Keratinocyte (primary cell): Measurements from ENCODE around the gene PSMC6.

Experiments used
- EZH2 ChIP-seq: IDR thresholded peaks from one replicate; pipeline ENCODE4 v1.6.1; 2012; ENCODE audit warnings: inconsistent platforms, mild to moderate bottlenecking, low read length, moderate library complexity
- TF ChIP-seq, protein P1 (sequence below), 3 experiments: IDR thresholded peaks in 1 of 3; conservative IDR thresholded peaks in 1 of 3; optimal IDR thresholded peaks in 1 of 3; 2 replicates in 2 of 3; 3 replicates in 1 of 3; pipeline versions ENCODE3 to v1.5.1; 2011; ENCODE audit warnings: low read length in 3 of 3, mild to moderate bottlenecking in 3 of 3, moderate library complexity in 2 of 3, control low read depth in 1 of 3, inconsistent platforms in 1 of 3; ENCODE audit not compliant: insufficient read depth in 2 of 3; ENCODE audit errors: extremely low read depth in 1 of 3

DNA sequence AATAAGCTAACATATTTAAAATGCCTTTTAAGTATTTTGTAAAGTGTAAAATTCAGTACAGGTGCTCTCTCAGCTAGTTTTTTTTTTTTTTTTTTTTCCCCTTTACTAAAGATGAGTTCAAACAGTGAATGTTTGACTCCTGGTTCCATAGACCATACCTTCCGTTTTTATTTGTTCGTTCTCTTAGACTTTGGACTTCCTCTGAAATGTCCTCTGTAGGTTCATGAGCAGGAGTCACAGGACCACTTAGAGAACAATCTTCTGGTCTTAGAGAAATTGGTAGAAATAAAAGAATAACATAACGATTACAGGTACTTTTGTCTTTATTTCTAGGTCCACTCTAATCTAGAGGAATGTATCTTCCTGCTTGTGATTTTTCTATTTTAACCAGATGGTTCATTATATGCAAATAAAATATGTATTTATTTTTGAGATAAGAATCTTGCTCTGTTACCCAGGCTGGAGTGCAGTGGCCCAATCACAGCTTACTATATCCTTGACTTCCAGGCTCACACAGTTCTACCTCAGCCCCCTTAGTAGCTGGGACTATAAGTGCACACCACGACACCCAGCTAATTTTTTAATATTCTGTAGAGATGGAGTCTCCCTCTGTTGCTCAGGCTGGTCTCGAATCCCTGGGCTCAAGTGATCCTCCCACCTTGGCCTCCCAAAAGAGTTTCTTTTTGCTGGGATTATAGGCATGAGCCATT lies 48.8 kb downstream of the PSMC6 start:
- TF ChIP-seq, protein P1, sequence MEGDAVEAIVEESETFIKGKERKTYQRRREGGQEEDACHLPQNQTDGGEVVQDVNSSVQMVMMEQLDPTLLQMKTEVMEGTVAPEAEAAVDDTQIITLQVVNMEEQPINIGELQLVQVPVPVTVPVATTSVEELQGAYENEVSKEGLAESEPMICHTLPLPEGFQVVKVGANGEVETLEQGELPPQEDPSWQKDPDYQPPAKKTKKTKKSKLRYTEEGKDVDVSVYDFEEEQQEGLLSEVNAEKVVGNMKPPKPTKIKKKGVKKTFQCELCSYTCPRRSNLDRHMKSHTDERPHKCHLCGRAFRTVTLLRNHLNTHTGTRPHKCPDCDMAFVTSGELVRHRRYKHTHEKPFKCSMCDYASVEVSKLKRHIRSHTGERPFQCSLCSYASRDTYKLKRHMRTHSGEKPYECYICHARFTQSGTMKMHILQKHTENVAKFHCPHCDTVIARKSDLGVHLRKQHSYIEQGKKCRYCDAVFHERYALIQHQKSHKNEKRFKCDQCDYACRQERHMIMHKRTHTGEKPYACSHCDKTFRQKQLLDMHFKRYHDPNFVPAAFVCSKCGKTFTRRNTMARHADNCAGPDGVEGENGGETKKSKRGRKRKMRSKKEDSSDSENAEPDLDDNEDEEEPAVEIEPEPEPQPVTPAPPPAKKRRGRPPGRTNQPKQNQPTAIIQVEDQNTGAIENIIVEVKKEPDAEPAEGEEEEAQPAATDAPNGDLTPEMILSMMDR (optimal IDR thresholded peaks at IDR 0.05 in 1 of 3, IDR thresholded peaks at IDR 0.05 in 1 of 3, conservative IDR thresholded peaks at IDR 0.05 in 1 of 3; ENCODE audit: extremely low read depth in 1 of 3, insufficient read depth in 2 of 3, low read length in 3 of 3) = no peak
- TF ChIP-seq EZH2 = no peak
